Smooth muscle cell of bladder (primary cell): Measurements from ENCODE around the gene POTEH. TPM values are rescaled to one million over a fixed set of nuclear protein-coding genes. Genes with fewer than 3 reads are reported as not detected.

Experiments used
- total RNA-seq: library from RNA; depleted of rRNA; stranded (reverse); fragments of >200 nt; gene quantifications from 2 replicates; pipeline ENCODE4 v1.2.3, GENCODE V29; 2014

Gene POTEH
- not detected in 2 replicates for total RNA-seq

GRCh38 chr22:15689749-15690125 lies at the start of gene POTEH:
POTEH (plus strand) TSS chr22:15690026; CDS start chr22:15690078, 52 bp downstream.

Other genes with a start within 250 kb of the POTEH start
- gene OR11H1, start 161.8 kb upstream of the POTEH start, total RNA-seq = not detected in 2 replicates